Measurements from ENCODE around the gene CRTAP.
"Not testable (repeated sequence)": the region's sequence is repeated elsewhere in the genome, so short reads cannot be mapped to it uniquely, and the experiment has no call there.

The CRTAP gene

GRCh38 chr3:33132019-33132360, 18.2 kb downstream of the CRTAP start:
- H3K9ac ChIP-seq (ENCODE audit: low read length in 5 of 5), result no peak overlapping the region
- H3K36me3 ChIP-seq (ENCODE audit: control insufficient read depth in 5 of 5, insufficient read depth in 5 of 5, low read length in 5 of 5), result peaks cover 21 to 68% (median 53%) of the 10 kb centered on the region in 5 donors
- H3K4me1 ChIP-seq (ENCODE audit: control insufficient read depth in 5 of 5, insufficient read depth in 5 of 5, low read length in 5 of 5), result no peaks in the 10 kb centered on the region
- H3K27me3 ChIP-seq (ENCODE audit: control insufficient read depth in 5 of 5, insufficient read depth in 4 of 5, low read length in 5 of 5), result no peaks in the 10 kb centered on the region
- no peak overlapping the region for H3K4me3 ChIP-seq (ENCODE audit: low read depth in 1 of 5, low read length in 5 of 5)
- no peaks in the 10 kb centered on the region for H3K9me3 ChIP-seq (ENCODE audit: control insufficient read depth in 5 of 5, low read length in 5 of 5)
- no peak overlapping the region for H3K27ac ChIP-seq (ENCODE audit: low read depth, low read length)

GRCh38 chr3:33134026-33134625, 20.3 kb downstream of the CRTAP start:
- H3K9ac ChIP-seq (ENCODE audit: low read length in 5 of 5), result no peak overlapping the region
- H3K9me3 ChIP-seq (ENCODE audit: control insufficient read depth in 5 of 5, low read length in 5 of 5), result no peaks in the 10 kb centered on the region
- no peak overlapping the region for H3K4me3 ChIP-seq (ENCODE audit: low read depth in 1 of 5, low read length in 5 of 5)
- H3K4me1 ChIP-seq (ENCODE audit: control insufficient read depth in 5 of 5, insufficient read depth in 5 of 5, low read length in 5 of 5), result no peaks in the 10 kb centered on the region
- no peaks in the 10 kb centered on the region for H3K27me3 ChIP-seq (ENCODE audit: control insufficient read depth in 5 of 5, insufficient read depth in 4 of 5, low read length in 5 of 5)
- H3K36me3 ChIP-seq (ENCODE audit: control insufficient read depth in 5 of 5, insufficient read depth in 5 of 5, low read length in 5 of 5), result peaks cover 25 to 70% (median 56%) of the 10 kb centered on the region in 5 donors
- H3K27ac ChIP-seq (ENCODE audit: low read depth, low read length), result no peak overlapping the region

GRCh38 chr3:33137691-33138090, 23.9 kb downstream of the CRTAP start:
- no peaks in the 10 kb centered on the region for H3K9me3 ChIP-seq (ENCODE audit: control insufficient read depth in 5 of 5, low read length in 5 of 5)
- H3K36me3 ChIP-seq (ENCODE audit: control insufficient read depth in 5 of 5, insufficient read depth in 5 of 5, low read length in 5 of 5), result peaks cover 31 to 75% (median 54%) of the 10 kb centered on the region in 5 donors
- H3K4me1 ChIP-seq (ENCODE audit: control insufficient read depth in 5 of 5, insufficient read depth in 5 of 5, low read length in 5 of 5), result no peaks in the 10 kb centered on the region
- H3K27me3 ChIP-seq (ENCODE audit: control insufficient read depth in 5 of 5, insufficient read depth in 4 of 5, low read length in 5 of 5), result no peaks in the 10 kb centered on the region
- H3K4me3 ChIP-seq (ENCODE audit: low read depth in 1 of 5, low read length in 5 of 5), result no peak overlapping the region
- H3K27ac ChIP-seq (ENCODE audit: low read depth, low read length), result no peak overlapping the region
- no peak overlapping the region for H3K9ac ChIP-seq (ENCODE audit: low read length in 5 of 5)

GRCh38 chr3:33139006-33139623, 25.3 kb downstream of the CRTAP start:
- H3K4me1 ChIP-seq (ENCODE audit: control insufficient read depth in 5 of 5, insufficient read depth in 5 of 5, low read length in 5 of 5); H3K4me3 ChIP-seq (ENCODE audit: low read depth in 1 of 5, low read length in 5 of 5); H3K9me3 ChIP-seq (ENCODE audit: control insufficient read depth in 5 of 5, low read length in 5 of 5); H3K27ac ChIP-seq (ENCODE audit: low read depth, low read length); H3K27me3 ChIP-seq (ENCODE audit: control insufficient read depth in 5 of 5, insufficient read depth in 4 of 5, low read length in 5 of 5); H3K9ac ChIP-seq (ENCODE audit: low read length in 5 of 5): not testable (repeated sequence)
- peaks cover 32 to 75% (median 50%) of the 10 kb centered on the region in 5 donors for H3K36me3 ChIP-seq (ENCODE audit: control insufficient read depth in 5 of 5, insufficient read depth in 5 of 5, low read length in 5 of 5)

GRCh38 chr3:33139996-33140395, 26.2 kb downstream of the CRTAP start:
- Histone ChIP-seq H3K36me3 (ENCODE audit: control insufficient read depth in 5 of 5, insufficient read depth in 5 of 5, low read length in 5 of 5) (peaks cover 24 to 75% (median 48%) of the 10 kb centered on the region in 5 donors), H3K9me3 (ENCODE audit: control insufficient read depth in 5 of 5, low read length in 5 of 5) (no peaks in the 10 kb centered on the region), H3K4me1 (ENCODE audit: control insufficient read depth in 5 of 5, insufficient read depth in 5 of 5, low read length in 5 of 5) (no peaks in the 10 kb centered on the region), H3K27ac (ENCODE audit: low read depth, low read length) (no peak overlapping the region), H3K9ac (ENCODE audit: low read length in 5 of 5) (no peak overlapping the region), H3K27me3 (ENCODE audit: control insufficient read depth in 5 of 5, insufficient read depth in 4 of 5, low read length in 5 of 5) (no peaks in the 10 kb centered on the region), H3K4me3 (ENCODE audit: low read depth in 1 of 5, low read length in 5 of 5) (no peak overlapping the region)

GRCh38 chr3:33141006-33141405, 27.2 kb downstream of the CRTAP start:
- H3K27ac ChIP-seq (ENCODE audit: low read depth, low read length), result no peak overlapping the region
- no peaks in the 10 kb centered on the region for H3K9me3 ChIP-seq (ENCODE audit: control insufficient read depth in 5 of 5, low read length in 5 of 5)
- no peaks in the 10 kb centered on the region for H3K27me3 ChIP-seq (ENCODE audit: control insufficient read depth in 5 of 5, insufficient read depth in 4 of 5, low read length in 5 of 5)
- H3K9ac ChIP-seq (ENCODE audit: low read length in 5 of 5), result no peak overlapping the region
- H3K4me1 ChIP-seq (ENCODE audit: control insufficient read depth in 5 of 5, insufficient read depth in 5 of 5, low read length in 5 of 5), result no peaks in the 10 kb centered on the region
- H3K36me3 ChIP-seq (ENCODE audit: control insufficient read depth in 5 of 5, insufficient read depth in 5 of 5, low read length in 5 of 5), result peaks cover 23 to 76% (median 52%) of the 10 kb centered on the region in 5 donors
- no peak overlapping the region for H3K4me3 ChIP-seq (ENCODE audit: low read depth in 1 of 5, low read length in 5 of 5)

GRCh38 chr3:33144433-33144832, 30.6 kb downstream of the CRTAP start:
- Histone ChIP-seq H3K36me3 (ENCODE audit: control insufficient read depth in 5 of 5, insufficient read depth in 5 of 5, low read length in 5 of 5) (peaks cover 17 to 62% (median 44%) of the 10 kb centered on the region in 5 donors), H3K9me3 (ENCODE audit: control insufficient read depth in 5 of 5, low read length in 5 of 5) (no peaks in the 10 kb centered on the region), H3K27me3 (ENCODE audit: control insufficient read depth in 5 of 5, insufficient read depth in 4 of 5, low read length in 5 of 5) (no peaks in the 10 kb centered on the region), H3K4me1 (ENCODE audit: control insufficient read depth in 5 of 5, insufficient read depth in 5 of 5, low read length in 5 of 5) (peaks cover 0 to 13% (median 4%) of the 10 kb centered on the region in 5 donors), H3K27ac (ENCODE audit: low read depth, low read length) (no peak overlapping the region), H3K4me3 (ENCODE audit: low read depth in 1 of 5, low read length in 5 of 5) (no peak overlapping the region), H3K9ac (ENCODE audit: low read length in 5 of 5) (no peak overlapping the region)

- Histone ChIP-seq H3K9ac (ENCODE audit: low read length in 5 of 5) (no peak overlapping the region), H3K4me3 (ENCODE audit: low read depth in 1 of 5, low read length in 5 of 5) (no peak overlapping the region), H3K9me3 (ENCODE audit: control insufficient read depth in 5 of 5, low read length in 5 of 5) (no peaks in the 10 kb centered on the region), H3K36me3 (ENCODE audit: control insufficient read depth in 5 of 5, insufficient read depth in 5 of 5, low read length in 5 of 5) (peaks cover 12 to 57% (median 44%) of the 10 kb centered on the region in 5 donors), H3K27ac (ENCODE audit: low read depth, low read length) (no peak overlapping the region), H3K4me1 (ENCODE audit: control insufficient read depth in 5 of 5, insufficient read depth in 5 of 5, low read length in 5 of 5) (peaks cover 0 to 14% (median 4%) of the 10 kb centered on the region in 5 donors), H3K27me3 (ENCODE audit: control insufficient read depth in 5 of 5, insufficient read depth in 4 of 5, low read length in 5 of 5) (no peaks in the 10 kb centered on the region)
Observed at GRCh38 chr3:33145221-33145900, 31.5 kb downstream of the CRTAP start.

- Histone ChIP-seq H3K4me1 (ENCODE audit: control insufficient read depth in 5 of 5, insufficient read depth in 5 of 5, low read length in 5 of 5) (peaks cover 0 to 14% (median 4%) of the 10 kb centered on the region in 5 donors), H3K4me3 (ENCODE audit: low read depth in 1 of 5, low read length in 5 of 5) (no peak overlapping the region), H3K36me3 (ENCODE audit: control insufficient read depth in 5 of 5, insufficient read depth in 5 of 5, low read length in 5 of 5) (peaks cover 12 to 50% (median 39%) of the 10 kb centered on the region in 5 donors), H3K27ac (ENCODE audit: low read depth, low read length) (no peak overlapping the region), H3K27me3 (ENCODE audit: control insufficient read depth in 5 of 5, insufficient read depth in 4 of 5, low read length in 5 of 5) (no peaks in the 10 kb centered on the region), H3K9ac (ENCODE audit: low read length in 5 of 5) (no peak overlapping the region), H3K9me3 (ENCODE audit: control insufficient read depth in 5 of 5, low read length in 5 of 5) (no peaks in the 10 kb centered on the region)
Observed at GRCh38 chr3:33145901-33146580, 32.2 kb downstream of the CRTAP start.
